Left lung (tissue), 10 donors: Measurements from ENCODE around the gene FCN1. TPM values are rescaled to one million over a fixed set of nuclear protein-coding genes. Genes with fewer than 3 reads are reported as not detected.
"Not testable (repeated sequence)": the region's sequence is repeated elsewhere in the genome, so short reads cannot be mapped to it uniquely, and the experiment has no call there.

Source experiments
- ATAC-seq: fragments of 200-7000 bp; cut with Tn5 transposase; one replicate; pipeline ENCODE4 v1.9.1; 2020; ENCODE audit warnings: moderate library complexity
- DNase-seq, 4 donors: peaks; one replicate each; pipeline ENCODE4 v3.0.0-alpha.2; 2013 to 2020
- H3K27ac ChIP-seq, 2 donors: fragments of 200-600 bp; sonication (generic) in 1 of 2; one replicate each; pipeline versions ENCODE4 v1.5.0 to v1.8.0; 2020 to 2021
- H3K27me3 ChIP-seq, 2 donors: fragments of 200-600 bp; sonication (generic) in 1 of 2; one replicate each; pipeline versions ENCODE4 v1.5.0 to v1.8.0; 2020 to 2021
- H3K36me3 ChIP-seq, 2 donors: fragments of 200-600 bp; sonication (generic) in 1 of 2; one replicate each; pipeline versions ENCODE4 v1.5.0 to v1.8.0; 2020 to 2021
- H3K4me1 ChIP-seq, 2 donors: fragments of 200-600 bp; one replicate each; pipeline ENCODE4 v1.8.0; 2021
- H3K4me3 ChIP-seq, 2 donors: fragments of 200-600 bp; sonication (generic) in 1 of 2; one replicate each; pipeline versions ENCODE4 v1.5.0 to v1.8.0; 2020 to 2021; ENCODE audit warnings: mild to moderate bottlenecking in 1 of 2
- H3K9me3 ChIP-seq, 2 donors: fragments of 200-600 bp; sonication (generic) in 1 of 2; one replicate each; pipeline versions ENCODE4 v1.5.0 to v1.8.0; 2020 to 2021
- CTCF ChIP-seq, 2 donors: fragments of 200-600 bp; sonication (generic) in 1 of 2; IDR thresholded peaks; one replicate each; pipeline versions ENCODE4 v1.5.0 to v1.8.0; 2021; ENCODE audit warnings: antibody characterized with exemption in 2 of 2
- intact Hi-C, 2 donors: fragments of 100-400 bp; cut with DNase I; formaldehyde crosslinking; loops; one replicate each; pipeline versions ENCODE4 v1.11.2 to v1.14.2; 2022
- polyA plus RNA-seq, 6 donors: library from polyadenylated mRNA; unstranded; fragments of 120-200 nt; gene quantifications; one replicate each; pipeline ENCODE4 v1.2.1, GENCODE V29; 2013; ENCODE audit not compliant: insufficient read length in 6 of 6
- total RNA-seq, 2 donors: library from RNA; stranded (reverse); fragmentation: NEBNext Ultra II Directional; extraction: Animal tissue kit (Norgen Biotek cat#: 25700); gene quantifications; one replicate each; pipeline ENCODE4 v1.2.1, GENCODE V29; 2021
- donor health status: DM: no; HTN: yes; CAD: no.
- donor health status: DM: no; HTN: no; CAD: no.

FCN1 gene
- total and polyA plus RNA-seq, 8 donors = 3.4 to 72.1 (median 5.7) TPM

- H3K4me1 ChIP-seq = no peaks in the 10 kb centered on the region
- TF ChIP-seq CTCF (IDR thresholded peaks at IDR 0.05) = no peak
- no peak overlapping the region for H3K27ac ChIP-seq
- H3K36me3 ChIP-seq = no peaks in the 10 kb centered on the region
- intact Hi-C loops = no loop called here
- DNase-seq = peak in 1 of 4 donors; percentile 38
- no peak for ATAC-seq
- H3K4me3 ChIP-seq = no peak overlapping the region
- H3K9me3 ChIP-seq = no peaks in the 10 kb centered on the region
- peaks cover 0 to 12% of the 10 kb centered on the region in 2 donors for H3K27me3 ChIP-seq
These were observed 39.6 kb upstream of the FCN1 start for GRCh38 chr9:134957165-134957944.

DNA sequence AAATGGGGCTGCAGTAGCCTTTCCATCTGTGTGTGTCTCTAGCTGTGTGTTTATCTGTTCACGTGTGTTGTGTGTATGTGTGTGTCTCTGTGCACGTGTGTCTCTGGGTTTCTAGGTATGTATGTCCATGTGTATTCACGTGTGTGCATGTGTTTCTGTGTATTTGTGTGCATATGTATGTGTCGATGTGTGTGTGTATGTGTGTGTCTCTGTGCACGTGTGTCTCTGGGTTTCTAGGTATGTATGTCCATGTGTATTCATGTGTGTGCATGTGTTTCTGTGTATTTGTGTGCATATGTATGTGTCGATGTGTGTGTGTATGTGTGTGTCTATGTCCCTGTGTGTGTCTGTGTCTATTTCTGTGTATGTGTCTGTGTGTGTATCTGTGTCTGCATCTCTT, 38.7 kb upstream of the FCN1 start:
- H3K36me3 ChIP-seq, H3K4me1 ChIP-seq, H3K27me3 ChIP-seq, DNase-seq, H3K9me3 ChIP-seq, ATAC-seq, H3K27ac ChIP-seq, intact Hi-C loops, H3K4me3 ChIP-seq: not testable (repeated sequence)

- Histone ChIP-seq H3K4me1 (no peaks in the 10 kb centered on the region), H3K4me3 (no peak overlapping the region), H3K9me3 (no peaks in the 10 kb centered on the region), H3K27ac (no peak overlapping the region), H3K36me3 (no peaks in the 10 kb centered on the region), H3K27me3 (no peaks in the 10 kb centered on the region)
- DNase-seq (peak in 1 of 4 donors; percentile 12), ATAC-seq (no peak)
- intact Hi-C loops = no loop called here
- no peak for TF ChIP-seq CTCF (IDR thresholded peaks at IDR 0.05)
These were observed 38.1 kb upstream of the FCN1 start for GRCh38 chr9:134955801-134956200.

- H3K4me1 ChIP-seq = no peaks in the 10 kb centered on the region
- intact Hi-C loops = no loop called here
- TF ChIP-seq CTCF (IDR thresholded peaks at IDR 0.05) = no peak
- no peaks in the 10 kb centered on the region for H3K36me3 ChIP-seq
- H3K4me3 ChIP-seq = no peak overlapping the region
- H3K27ac ChIP-seq = no peak overlapping the region
- H3K9me3 ChIP-seq = no peaks in the 10 kb centered on the region
- ATAC-seq = no peak
- DNase-seq = no peak
- peaks cover 0 to 3% of the 10 kb centered on the region in 2 donors for H3K27me3 ChIP-seq
These were observed 37.4 kb upstream of the FCN1 start for GRCh38 chr9:134955156-134955555.

DNA sequence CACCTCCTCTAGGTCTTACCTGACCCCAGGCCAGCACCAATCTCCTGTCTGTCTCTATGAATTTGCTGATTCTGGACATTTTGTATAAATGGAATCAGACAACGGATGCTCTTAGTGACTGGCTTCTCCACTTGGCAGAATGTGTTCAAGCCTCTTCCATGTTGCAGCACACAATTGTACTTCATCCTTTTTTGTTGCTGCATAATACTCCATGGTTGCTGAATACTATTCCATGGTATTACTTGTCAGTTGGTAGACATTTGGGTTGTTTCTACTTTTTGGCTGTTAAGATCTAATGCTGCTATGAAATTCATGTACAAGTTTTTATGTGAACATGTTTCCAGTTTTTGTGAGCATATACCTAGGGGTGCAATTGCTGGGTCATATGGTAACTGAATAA, 34.3 kb upstream of the FCN1 start:
- no peaks in the 10 kb centered on the region for H3K9me3 ChIP-seq
- ATAC-seq (no peak), DNase-seq (no peak)
- no peaks in the 10 kb centered on the region for H3K36me3 ChIP-seq
- intact Hi-C loops = no loop called here
- no peaks in the 10 kb centered on the region for H3K4me1 ChIP-seq
- no peak overlapping the region for H3K4me3 ChIP-seq
- peaks cover 0 to 18% of the 10 kb centered on the region in 2 donors for H3K27me3 ChIP-seq
- no peak for TF ChIP-seq CTCF (IDR thresholded peaks at IDR 0.05)
- H3K27ac ChIP-seq = no peak overlapping the region

- ATAC-seq (no peak), DNase-seq (peak in 1 of 4 donors; percentile 12)
- Histone ChIP-seq H3K4me3 (no peak overlapping the region), H3K27ac (no peak overlapping the region), H3K4me1 (no peaks in the 10 kb centered on the region), H3K9me3 (no peaks in the 10 kb centered on the region), H3K36me3 (no peaks in the 10 kb centered on the region), H3K27me3 (peaks cover 0 to 18% of the 10 kb centered on the region in 2 donors)
- intact Hi-C loops = no loop called here
- TF ChIP-seq CTCF (IDR thresholded peaks at IDR 0.05) = no peak
These were observed 33.7 kb upstream of the FCN1 start for GRCh38 chr9:134951461-134951860.
